ENCODE data around the gene TCAIM.

DNA sequence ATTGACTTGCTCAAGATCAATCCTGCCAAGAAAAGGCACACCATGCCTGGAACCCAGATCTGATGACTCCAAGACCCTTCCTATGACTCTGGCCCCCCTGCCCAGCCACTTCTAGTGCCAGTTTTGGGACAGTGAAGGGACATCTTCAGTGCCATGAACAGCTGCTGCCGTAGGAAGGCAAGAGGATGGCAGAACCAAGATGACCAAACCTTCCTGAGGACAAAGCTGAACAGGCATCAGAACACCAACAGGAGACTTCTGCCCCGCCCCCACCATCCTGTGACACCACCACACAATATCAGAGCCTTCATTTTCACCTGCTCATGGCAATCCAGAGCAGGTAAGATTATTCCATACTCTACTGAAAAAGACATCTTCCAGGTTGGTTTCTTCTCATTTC is 105.9 kb downstream of the TCAIM start:
- TF ChIP-seq, protein P1, sequence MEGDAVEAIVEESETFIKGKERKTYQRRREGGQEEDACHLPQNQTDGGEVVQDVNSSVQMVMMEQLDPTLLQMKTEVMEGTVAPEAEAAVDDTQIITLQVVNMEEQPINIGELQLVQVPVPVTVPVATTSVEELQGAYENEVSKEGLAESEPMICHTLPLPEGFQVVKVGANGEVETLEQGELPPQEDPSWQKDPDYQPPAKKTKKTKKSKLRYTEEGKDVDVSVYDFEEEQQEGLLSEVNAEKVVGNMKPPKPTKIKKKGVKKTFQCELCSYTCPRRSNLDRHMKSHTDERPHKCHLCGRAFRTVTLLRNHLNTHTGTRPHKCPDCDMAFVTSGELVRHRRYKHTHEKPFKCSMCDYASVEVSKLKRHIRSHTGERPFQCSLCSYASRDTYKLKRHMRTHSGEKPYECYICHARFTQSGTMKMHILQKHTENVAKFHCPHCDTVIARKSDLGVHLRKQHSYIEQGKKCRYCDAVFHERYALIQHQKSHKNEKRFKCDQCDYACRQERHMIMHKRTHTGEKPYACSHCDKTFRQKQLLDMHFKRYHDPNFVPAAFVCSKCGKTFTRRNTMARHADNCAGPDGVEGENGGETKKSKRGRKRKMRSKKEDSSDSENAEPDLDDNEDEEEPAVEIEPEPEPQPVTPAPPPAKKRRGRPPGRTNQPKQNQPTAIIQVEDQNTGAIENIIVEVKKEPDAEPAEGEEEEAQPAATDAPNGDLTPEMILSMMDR (IDR thresholded peaks at IDR 0.05): no peak
- no peak for TF ChIP-seq POLR2A (IDR thresholded peaks at IDR 0.05)
